Neural cell (in vitro differentiated cells): ENCODE results near the gene NR1H4. TPM values are rescaled to one million over a fixed set of nuclear protein-coding genes. Genes with fewer than 3 reads are reported as not detected.

Experiments
- H2AFZ ChIP-seq: fragments of 200-600, 300-800 bp; sonication (generic), shearing (Covaris generic); 2 replicates; pipeline ENCODE4 v1.6.0; 2014; ENCODE audit warnings: low read depth, mild to moderate bottlenecking, antibody characterized with exemption, low read length, moderate library complexity
- H3F3A ChIP-seq: fragments of 200-600 bp; shearing (Covaris generic); 2 replicates; pipeline ENCODE4 v1.6.1; 2016; ENCODE audit warnings: mild to moderate bottlenecking, moderate library complexity, mixed read lengths, antibody characterized with exemption, low read length; ENCODE audit not compliant: insufficient read depth, poor library complexity, severe bottlenecking
- H3K27ac ChIP-seq: fragments of 200-600, 300-800 bp; sonication (generic), shearing (Covaris generic); 2 replicates; pipeline ENCODE4 v1.5.1; 2014; ENCODE audit warnings: mild to moderate bottlenecking, low read length, moderate library complexity
- H3K27me3 ChIP-seq: fragments of 300-800, 200-600 bp; sonication (generic), shearing (Covaris generic); 2 replicates; pipeline ENCODE4 v1.6.0; 2014; ENCODE audit warnings: mild to moderate bottlenecking, low read depth, low read length, moderate library complexity; ENCODE audit not compliant: insufficient read depth
- H3K36me3 ChIP-seq: fragments of 300-800, 200-600 bp; sonication (generic), shearing (Covaris generic); 2 replicates; pipeline ENCODE4 v1.5.1; 2014; ENCODE audit warnings: mild to moderate bottlenecking, antibody characterized with exemption, low read length, moderate library complexity; ENCODE audit not compliant: insufficient read depth
- H3K4me2 ChIP-seq: fragments of 300-800, 200-600 bp; sonication (generic), shearing (Covaris generic); 2 replicates; pipeline ENCODE4 v1.6.0; 2014; ENCODE audit warnings: mild to moderate bottlenecking, low read length
- H3K4me3 ChIP-seq: fragments of 300-800, 200-600 bp; sonication (generic), shearing (Covaris generic); 2 replicates; pipeline ENCODE4 v1.5.1; 2014; ENCODE audit warnings: mild to moderate bottlenecking, low read length, moderate library complexity
- H3K79me2 ChIP-seq: fragments of 200-600 bp; shearing (Covaris generic); replicated peaks from 2 replicates; pipeline ENCODE4 v1.6.0; 2014; ENCODE audit warnings: mild to moderate bottlenecking, low read length, moderate library complexity; ENCODE audit not compliant: insufficient read depth
- H3K9ac ChIP-seq: fragments of 300-800, 200-600 bp; sonication (generic), shearing (Covaris generic); 2 replicates; pipeline ENCODE4 v1.6.1; 2016; ENCODE audit warnings: mild to moderate bottlenecking, low read length, mixed read lengths
- H3K9me2 ChIP-seq: fragments of 200-600 bp; shearing (Covaris generic); 2 replicates; pipeline ENCODE4 v1.6.1; 2016; ENCODE audit warnings: mild to moderate bottlenecking, low read length, mixed read lengths; ENCODE audit not compliant: insufficient read depth
- H3K9me3 ChIP-seq: fragments of 200-600, 300-800 bp; sonication (generic), shearing (Covaris generic); 2 replicates; pipeline ENCODE4 v1.6.1; 2016; ENCODE audit warnings: mild to moderate bottlenecking, mixed run types, low read length, moderate library complexity, mixed read lengths
- H4K20me1 ChIP-seq: fragments of 200-600 bp; shearing (Covaris generic); 2 replicates; pipeline ENCODE4 v1.6.1; 2016; ENCODE audit warnings: mild to moderate bottlenecking, mixed run types; ENCODE audit not compliant: insufficient read depth
- EP300 ChIP-seq: fragments of 450-650 bp; conservative IDR thresholded peaks from 2 replicates; pipeline ENCODE4 v1.6.1; 2014; ENCODE audit warnings: antibody characterized with exemption, mild to moderate bottlenecking, moderate library complexity; ENCODE audit not compliant: poor library complexity, severe bottlenecking
- EZH2 ChIP-seq: fragments of 200-600, 300-800 bp; shearing (Covaris generic), sonication (generic); IDR thresholded peaks from 2 replicates; pipeline ENCODE4 v1.6.1; 2014; ENCODE audit warnings: antibody characterized with exemption, low read length, borderline replicate concordance, mild to moderate bottlenecking; ENCODE audit not compliant: insufficient read depth, poor library complexity, severe bottlenecking
- MXI1 ChIP-seq: fragments of 450-650 bp; conservative IDR thresholded peaks from 2 replicates; pipeline ENCODE4 v1.6.1; 2014; ENCODE audit warnings: antibody characterized with exemption, mild to moderate bottlenecking; ENCODE audit not compliant: poor library complexity, severe bottlenecking
- POLR2AphosphoS5 ChIP-seq: IDR thresholded peaks from 2 replicates; pipeline ENCODE4 v1.6.1; 2012
- RAD21 ChIP-seq: fragments of 450-650 bp; conservative IDR thresholded peaks from 2 replicates; pipeline ENCODE4 v1.6.1; 2014; ENCODE audit warnings: antibody characterized with exemption, mild to moderate bottlenecking, moderate library complexity
- SMC3 ChIP-seq: fragments of 450-650 bp; conservative IDR thresholded peaks from 2 replicates; pipeline ENCODE4 v1.6.1; 2014; ENCODE audit warnings: antibody characterized with exemption, mild to moderate bottlenecking, moderate library complexity; ENCODE audit not compliant: poor library complexity
- TAF1 ChIP-seq: IDR thresholded peaks from 2 replicates; pipeline ENCODE4 v1.6.1; 2012; ENCODE audit warnings: low read depth
- polyA plus RNA-seq: library from polyadenylated mRNA; depleted of rRNA; stranded (reverse); fragments of >200 nt; gene quantifications from 2 replicates; pipeline ENCODE4 v1.2.3, GENCODE V29; 2014
- TF ChIP-seq, protein P1 (sequence below): IDR thresholded peaks from 2 replicates; pipeline ENCODE4 v1.6.1; 2012; ENCODE audit warnings: borderline replicate concordance
- TF ChIP-seq, protein P2 (sequence below): fragments of 450-650 bp; IDR thresholded peaks from 2 replicates; pipeline ENCODE4 v1.5.1; 2014; ENCODE audit warnings: antibody characterized with exemption, mild to moderate bottlenecking, moderate library complexity; ENCODE audit not compliant: poor library complexity, severe bottlenecking

NR1H4 gene
- polyA plus RNA-seq, 1 donor from 2014 or later: not detected

- Histone ChIP-seq H3K4me2 (no peak overlapping the region), H3K27me3 (no peaks in the 10 kb centered on the region), H3K27ac (no peak overlapping the region), H2AFZ (no peak overlapping the region), H3K4me3 (no peak overlapping the region), H3K9me3 (no peaks in the 10 kb centered on the region), H3K36me3 (no peaks in the 10 kb centered on the region), H3K9me2 (no peaks in the 10 kb centered on the region), H4K20me1 (no peaks in the 10 kb centered on the region), H3K9ac (no peak overlapping the region), H3K79me2 (no peaks in the 10 kb centered on the region), H3F3A (no peaks in the 10 kb centered on the region)
- TF ChIP-seq, protein P1, sequence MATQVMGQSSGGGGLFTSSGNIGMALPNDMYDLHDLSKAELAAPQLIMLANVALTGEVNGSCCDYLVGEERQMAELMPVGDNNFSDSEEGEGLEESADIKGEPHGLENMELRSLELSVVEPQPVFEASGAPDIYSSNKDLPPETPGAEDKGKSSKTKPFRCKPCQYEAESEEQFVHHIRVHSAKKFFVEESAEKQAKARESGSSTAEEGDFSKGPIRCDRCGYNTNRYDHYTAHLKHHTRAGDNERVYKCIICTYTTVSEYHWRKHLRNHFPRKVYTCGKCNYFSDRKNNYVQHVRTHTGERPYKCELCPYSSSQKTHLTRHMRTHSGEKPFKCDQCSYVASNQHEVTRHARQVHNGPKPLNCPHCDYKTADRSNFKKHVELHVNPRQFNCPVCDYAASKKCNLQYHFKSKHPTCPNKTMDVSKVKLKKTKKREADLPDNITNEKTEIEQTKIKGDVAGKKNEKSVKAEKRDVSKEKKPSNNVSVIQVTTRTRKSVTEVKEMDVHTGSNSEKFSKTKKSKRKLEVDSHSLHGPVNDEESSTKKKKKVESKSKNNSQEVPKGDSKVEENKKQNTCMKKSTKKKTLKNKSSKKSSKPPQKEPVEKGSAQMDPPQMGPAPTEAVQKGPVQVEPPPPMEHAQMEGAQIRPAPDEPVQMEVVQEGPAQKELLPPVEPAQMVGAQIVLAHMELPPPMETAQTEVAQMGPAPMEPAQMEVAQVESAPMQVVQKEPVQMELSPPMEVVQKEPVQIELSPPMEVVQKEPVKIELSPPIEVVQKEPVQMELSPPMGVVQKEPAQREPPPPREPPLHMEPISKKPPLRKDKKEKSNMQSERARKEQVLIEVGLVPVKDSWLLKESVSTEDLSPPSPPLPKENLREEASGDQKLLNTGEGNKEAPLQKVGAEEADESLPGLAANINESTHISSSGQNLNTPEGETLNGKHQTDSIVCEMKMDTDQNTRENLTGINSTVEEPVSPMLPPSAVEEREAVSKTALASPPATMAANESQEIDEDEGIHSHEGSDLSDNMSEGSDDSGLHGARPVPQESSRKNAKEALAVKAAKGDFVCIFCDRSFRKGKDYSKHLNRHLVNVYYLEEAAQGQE: no peak
- no peak for TF ChIP-seq POLR2AphosphoS5
- TF ChIP-seq EZH2: no peak
- no peak for TF ChIP-seq RAD21
- TF ChIP-seq SMC3: no peak
- TF ChIP-seq, protein P2, sequence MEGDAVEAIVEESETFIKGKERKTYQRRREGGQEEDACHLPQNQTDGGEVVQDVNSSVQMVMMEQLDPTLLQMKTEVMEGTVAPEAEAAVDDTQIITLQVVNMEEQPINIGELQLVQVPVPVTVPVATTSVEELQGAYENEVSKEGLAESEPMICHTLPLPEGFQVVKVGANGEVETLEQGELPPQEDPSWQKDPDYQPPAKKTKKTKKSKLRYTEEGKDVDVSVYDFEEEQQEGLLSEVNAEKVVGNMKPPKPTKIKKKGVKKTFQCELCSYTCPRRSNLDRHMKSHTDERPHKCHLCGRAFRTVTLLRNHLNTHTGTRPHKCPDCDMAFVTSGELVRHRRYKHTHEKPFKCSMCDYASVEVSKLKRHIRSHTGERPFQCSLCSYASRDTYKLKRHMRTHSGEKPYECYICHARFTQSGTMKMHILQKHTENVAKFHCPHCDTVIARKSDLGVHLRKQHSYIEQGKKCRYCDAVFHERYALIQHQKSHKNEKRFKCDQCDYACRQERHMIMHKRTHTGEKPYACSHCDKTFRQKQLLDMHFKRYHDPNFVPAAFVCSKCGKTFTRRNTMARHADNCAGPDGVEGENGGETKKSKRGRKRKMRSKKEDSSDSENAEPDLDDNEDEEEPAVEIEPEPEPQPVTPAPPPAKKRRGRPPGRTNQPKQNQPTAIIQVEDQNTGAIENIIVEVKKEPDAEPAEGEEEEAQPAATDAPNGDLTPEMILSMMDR: no peak
- no peak for TF ChIP-seq TAF1
- no peak for TF ChIP-seq EP300
- TF ChIP-seq MXI1: no peak
Measured at GRCh38 chr12:100448656-100449055, 25.0 kb upstream of the NR1H4 start.

DNA sequence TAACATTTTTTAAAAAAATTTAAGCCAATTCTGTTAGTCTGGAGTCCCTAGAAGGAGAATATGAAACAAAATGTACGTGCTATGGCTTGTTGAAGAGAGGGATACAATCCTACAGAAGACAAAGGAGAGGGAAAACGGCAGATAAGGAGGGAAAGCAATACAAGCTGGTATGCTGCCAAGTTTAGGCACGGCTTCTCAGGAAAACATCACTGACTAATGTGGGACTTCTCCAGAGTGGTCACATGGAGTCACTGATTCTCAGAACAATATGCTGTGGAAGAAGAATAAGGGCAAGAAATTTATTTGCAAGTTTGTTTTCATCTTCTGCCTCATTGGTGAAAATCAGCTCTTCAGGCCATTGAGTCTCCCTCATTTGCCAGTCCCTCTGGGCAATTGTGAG is 22.9 kb upstream of the NR1H4 start:
- no peaks in the 10 kb centered on the region for H3K27me3 ChIP-seq
- TF ChIP-seq EZH2: no peak
- TF ChIP-seq TAF1: no peak
- TF ChIP-seq, protein P1: no peak
- no peak for TF ChIP-seq POLR2AphosphoS5
- TF ChIP-seq EP300: no peak
- no peak for TF ChIP-seq MXI1
- TF ChIP-seq, protein P2: no peak
- TF ChIP-seq SMC3: no peak
- no peak for TF ChIP-seq RAD21
- no peaks in the 10 kb centered on the region for H4K20me1 ChIP-seq
- H3K27ac ChIP-seq: no peak overlapping the region
- no peak overlapping the region for H3K4me2 ChIP-seq
- no peaks in the 10 kb centered on the region for H3K9me2 ChIP-seq
- H3K79me2 ChIP-seq: no peaks in the 10 kb centered on the region
- no peak overlapping the region for H3K4me3 ChIP-seq
- H3K36me3 ChIP-seq: no peaks in the 10 kb centered on the region
- H3K9me3 ChIP-seq: no peaks in the 10 kb centered on the region
- H2AFZ ChIP-seq: no peak overlapping the region
- no peak overlapping the region for H3K9ac ChIP-seq
- H3F3A ChIP-seq: no peaks in the 10 kb centered on the region
